Epithelial cell of prostate (primary cell): ENCODE results near the gene DEPP1.

Experiments used
- DNase-seq: peaks from one replicate; pipeline ENCODE4 v3.0.0-alpha.2; 2011; ENCODE audit warnings: low read depth, low spot score
- H3K27ac ChIP-seq: fragments of 450-650 bp; 2 replicates; pipeline ENCODE4 v1.5.1; 2017; ENCODE audit warnings: mild to moderate bottlenecking

Gene DEPP1

DNA sequence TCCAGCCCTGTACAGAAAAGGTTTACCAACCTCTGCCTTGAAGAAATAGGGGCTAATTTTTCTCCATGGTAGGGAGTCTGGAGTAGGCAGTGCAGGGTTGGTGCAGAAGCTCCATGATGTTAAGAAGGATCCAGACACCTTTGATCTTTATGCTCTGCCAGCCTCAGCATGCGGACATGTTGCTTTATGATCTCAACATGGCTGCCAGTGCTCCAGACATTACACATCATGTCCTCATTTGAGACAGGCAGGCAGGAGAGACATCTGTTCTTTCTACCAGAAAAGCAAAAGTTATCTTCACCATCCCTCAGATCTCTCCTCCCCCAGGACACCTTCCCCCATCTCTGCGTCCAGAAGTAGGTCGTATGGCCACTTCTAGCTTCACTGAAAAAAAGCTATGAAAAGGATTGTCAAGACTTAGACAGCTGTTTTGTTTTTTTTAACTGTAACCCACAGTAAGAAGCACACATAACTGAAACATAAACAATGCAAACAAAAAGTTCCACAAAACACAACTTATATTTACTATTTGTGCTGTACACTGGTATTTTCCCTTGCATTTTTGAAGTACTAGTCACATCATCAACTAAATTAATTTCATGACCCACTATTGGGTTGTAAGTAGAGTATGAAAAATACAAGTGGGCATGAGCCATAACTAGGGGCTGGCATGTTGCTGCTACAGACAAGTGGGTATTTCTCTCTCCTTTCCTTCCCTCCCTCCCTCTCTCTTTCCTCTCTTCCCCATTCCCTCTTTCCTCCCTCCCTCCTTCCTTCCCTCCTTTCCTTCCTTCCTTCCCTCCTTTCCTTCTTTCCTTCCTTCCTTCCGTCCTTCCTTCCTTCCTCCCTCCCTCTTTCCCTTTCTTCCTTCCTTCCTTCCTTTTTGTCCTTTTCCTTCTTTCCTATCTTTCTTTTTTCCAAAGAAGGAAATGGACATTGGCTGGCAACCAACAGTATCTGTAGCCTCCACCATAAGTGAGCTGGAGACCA is 21.6 kb downstream of the DEPP1 start:
- no peak overlapping the region for H3K27ac ChIP-seq
- no peak for DNase-seq

DNA sequence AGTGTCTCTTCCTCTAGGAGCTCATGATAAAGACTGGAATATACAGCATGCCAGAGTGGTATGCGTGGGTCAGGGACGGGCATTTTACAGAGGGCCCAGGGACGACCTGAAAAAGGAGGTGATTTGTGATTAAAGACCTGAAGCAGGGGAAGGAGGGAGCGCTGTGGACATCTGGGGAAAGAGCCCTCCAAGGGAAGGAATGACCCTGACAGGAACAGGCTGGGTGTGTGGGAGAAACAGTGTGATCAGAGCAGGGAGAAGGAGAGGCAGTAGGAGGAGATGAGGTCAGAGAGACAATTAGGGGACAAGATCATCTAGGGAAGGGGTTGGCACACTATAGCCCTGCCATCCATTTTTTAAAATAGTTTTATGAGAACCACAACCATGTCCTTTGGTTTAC is 22.4 kb downstream of the DEPP1 start:
- no peak for DNase-seq
- H3K27ac ChIP-seq, result no peak overlapping the region

- no peak overlapping the region for H3K27ac ChIP-seq
- DNase-seq, result no peak
Measured at GRCh38 chr10:44955413-44956070, 23.1 kb downstream of the DEPP1 start.

- no peak overlapping the region for H3K27ac ChIP-seq
- no peak for DNase-seq
Measured at GRCh38 chr10:44954962-44955361, 23.6 kb downstream of the DEPP1 start.

DNA sequence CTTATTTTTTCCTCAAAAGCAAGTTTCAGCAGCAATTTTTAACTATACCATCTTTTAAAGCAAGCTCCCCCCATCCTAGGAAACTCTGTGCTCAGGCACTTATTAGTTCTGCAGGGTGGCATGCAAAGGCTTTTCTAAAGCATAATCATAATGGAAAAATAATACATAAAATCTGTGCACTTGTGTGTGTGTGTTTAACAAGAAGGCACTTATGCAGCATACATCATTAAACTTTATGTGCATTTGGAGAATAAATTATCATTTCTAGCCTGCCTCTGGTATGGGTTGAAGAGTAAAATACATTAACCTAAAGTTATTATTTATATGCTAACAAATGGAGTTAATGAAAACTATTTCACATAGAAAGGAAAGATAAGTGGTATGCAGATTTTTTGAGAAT is 24.6 kb downstream of the DEPP1 start:
- no peak for DNase-seq
- no peak overlapping the region for H3K27ac ChIP-seq

DNA sequence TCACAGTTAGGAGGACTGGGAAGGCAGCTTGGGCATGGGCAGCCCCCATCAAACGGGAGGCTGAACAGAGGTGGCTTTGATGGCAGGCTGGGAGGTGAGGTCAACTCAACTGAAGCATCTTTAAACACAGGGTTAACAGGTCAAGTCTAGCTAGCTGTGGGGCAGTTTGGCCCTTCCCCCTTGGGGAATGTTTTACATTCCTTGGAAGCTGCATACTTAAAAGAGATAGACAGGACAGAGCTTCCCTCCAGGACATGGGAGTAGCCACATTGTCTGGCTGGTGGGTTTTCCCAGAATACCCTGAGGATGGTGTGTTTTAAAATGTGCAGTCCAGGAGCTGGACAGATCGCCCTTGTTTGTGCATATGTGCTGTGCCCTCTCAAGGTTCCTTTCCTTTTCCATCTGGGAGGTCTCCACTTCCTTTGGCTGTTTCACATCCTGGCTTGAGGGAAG is 25.8 kb downstream of the DEPP1 start:
- no peak for DNase-seq
- H3K27ac ChIP-seq, result no peak overlapping the region

DNA sequence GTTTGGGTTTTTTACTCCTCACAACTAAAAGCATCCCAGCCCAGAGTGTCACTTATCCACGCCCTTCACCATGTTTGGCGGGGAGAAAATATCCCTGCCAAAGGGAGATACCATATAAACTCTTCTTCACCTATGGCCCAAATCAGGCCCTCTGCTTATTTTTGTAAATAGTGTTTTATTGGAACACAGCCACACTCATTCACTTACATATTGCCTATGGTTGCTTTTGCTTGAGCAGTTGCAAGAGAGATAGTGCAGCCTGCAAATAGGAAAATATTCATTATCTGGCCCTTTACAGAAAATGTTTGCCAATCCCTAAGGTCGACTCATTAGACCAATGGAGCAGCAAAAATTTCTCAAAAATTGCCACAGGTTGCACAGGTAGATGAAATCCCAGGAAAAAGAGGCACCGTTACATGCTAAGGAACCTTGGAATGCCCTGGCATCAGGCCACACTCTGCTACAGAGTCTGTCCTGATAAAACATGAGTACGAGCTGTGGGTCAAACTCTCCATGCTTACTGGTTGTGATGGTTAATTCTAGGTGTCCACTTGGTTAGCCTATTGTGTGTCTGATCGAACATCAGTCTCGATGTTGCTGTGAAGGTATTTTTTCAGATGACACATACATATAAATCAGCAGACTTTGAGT is 26.9 kb downstream of the DEPP1 start:
- H3K27ac ChIP-seq, result no peak overlapping the region
- no peak for DNase-seq

GRCh38 chr10:44950326-44951225 is 28.0 kb downstream of the DEPP1 start:
- DNase-seq, result no peak
- no peak overlapping the region for H3K27ac ChIP-seq

DNA sequence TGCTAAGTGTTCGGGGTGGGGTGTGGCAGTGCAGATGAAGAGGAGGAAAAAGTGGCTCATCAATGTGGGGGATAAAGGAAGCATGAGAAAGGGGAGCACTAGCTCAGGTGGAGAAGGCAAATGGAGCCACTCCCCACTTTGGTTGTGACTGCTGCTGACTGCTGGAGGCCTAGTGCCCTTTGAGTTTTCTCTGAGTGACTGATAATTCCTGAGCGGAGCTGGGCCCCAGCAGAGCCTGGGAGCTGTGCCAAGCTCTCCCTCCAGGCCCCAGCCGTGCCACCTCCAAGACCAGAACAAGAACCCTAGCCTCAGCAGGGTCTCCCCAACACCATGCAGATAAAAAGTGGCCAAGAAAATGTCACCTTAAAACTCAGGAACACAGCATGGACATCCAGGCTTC is 28.7 kb downstream of the DEPP1 start:
- no peak for DNase-seq
- no peak overlapping the region for H3K27ac ChIP-seq

DNA sequence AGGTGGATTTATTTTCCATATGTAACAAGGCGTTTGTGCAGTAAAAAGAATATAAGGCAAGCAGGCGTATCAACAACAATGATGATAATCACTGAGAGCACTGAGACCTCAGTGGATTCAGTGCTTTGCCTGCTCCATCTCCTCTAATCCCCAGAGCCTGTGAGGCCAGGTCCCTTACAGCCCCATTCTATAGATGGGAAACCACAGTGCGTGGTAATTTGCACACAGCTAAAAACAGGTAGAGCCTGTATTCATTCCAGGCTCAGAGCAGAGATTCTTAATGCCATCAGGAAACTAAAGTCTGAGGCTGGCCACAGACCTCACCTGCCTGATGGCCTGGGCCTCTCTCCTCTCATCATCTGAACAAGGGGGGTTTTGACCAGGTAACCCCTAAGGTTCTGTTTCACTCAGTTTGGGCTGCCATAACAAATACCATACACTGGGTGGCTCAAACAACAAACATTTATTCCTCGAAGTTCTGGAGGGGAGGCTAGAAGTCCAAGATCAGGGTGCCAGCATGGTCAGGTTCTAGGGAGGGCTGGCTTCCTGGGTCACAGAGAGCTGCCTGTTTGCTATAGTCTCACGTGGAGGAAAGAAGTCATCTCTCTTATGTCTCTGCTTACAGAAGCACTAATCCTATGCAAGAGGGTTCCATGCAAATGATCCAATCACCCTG is 29.3 kb downstream of the DEPP1 start:
- no peak for DNase-seq
- H3K27ac ChIP-seq, result no peak overlapping the region

DNA sequence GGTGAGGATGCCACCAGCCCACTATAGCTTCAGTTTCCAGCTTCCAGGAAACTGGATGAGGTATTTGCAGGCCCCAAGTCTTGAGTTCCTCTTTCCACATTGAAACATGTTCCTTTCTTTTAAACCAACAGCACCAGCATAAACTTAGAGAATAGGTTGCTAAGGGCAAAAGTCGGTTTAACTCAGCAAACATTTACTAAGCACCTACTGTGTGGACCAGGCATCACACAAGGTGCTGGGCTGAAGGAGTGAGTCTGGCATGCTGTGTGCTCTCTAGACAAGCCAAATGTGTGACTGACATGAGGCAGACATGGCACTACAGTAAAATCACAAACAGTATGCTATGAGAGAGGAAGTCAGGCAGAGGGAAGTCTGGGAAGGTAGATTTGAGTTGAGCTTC is 30.0 kb downstream of the DEPP1 start:
- DNase-seq, result no peak
- H3K27ac ChIP-seq, result no peak overlapping the region

GRCh38 chr10:44947371-44948152 is 31.0 kb downstream of the DEPP1 start:
- H3K27ac ChIP-seq, result no peak overlapping the region
- no peak for DNase-seq

DNA sequence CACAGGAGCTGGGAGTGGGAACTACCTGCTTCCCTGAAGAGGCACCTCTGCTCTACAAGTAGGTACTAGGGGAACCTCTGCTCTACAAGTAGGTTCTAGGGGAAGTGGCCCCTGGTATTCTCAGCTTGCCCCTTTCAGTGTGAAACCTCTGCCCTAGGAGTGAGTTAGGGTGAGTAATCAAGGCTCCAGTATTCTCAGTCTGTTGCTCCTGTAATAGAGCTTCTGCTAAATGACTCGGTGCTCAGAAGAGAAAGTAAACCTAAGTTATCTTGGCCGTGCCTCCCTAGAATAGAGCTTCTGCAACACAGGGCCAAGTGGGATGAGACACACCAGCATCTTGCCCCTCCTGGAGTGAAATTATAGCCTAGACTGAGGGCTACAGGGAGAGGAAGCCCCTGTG is 32.4 kb downstream of the DEPP1 start:
- no peak for DNase-seq
- no peak overlapping the region for H3K27ac ChIP-seq

GRCh38 chr10:44944354-44944753 is 34.3 kb downstream of the DEPP1 start:
- no peak overlapping the region for H3K27ac ChIP-seq
- no peak for DNase-seq

DNA sequence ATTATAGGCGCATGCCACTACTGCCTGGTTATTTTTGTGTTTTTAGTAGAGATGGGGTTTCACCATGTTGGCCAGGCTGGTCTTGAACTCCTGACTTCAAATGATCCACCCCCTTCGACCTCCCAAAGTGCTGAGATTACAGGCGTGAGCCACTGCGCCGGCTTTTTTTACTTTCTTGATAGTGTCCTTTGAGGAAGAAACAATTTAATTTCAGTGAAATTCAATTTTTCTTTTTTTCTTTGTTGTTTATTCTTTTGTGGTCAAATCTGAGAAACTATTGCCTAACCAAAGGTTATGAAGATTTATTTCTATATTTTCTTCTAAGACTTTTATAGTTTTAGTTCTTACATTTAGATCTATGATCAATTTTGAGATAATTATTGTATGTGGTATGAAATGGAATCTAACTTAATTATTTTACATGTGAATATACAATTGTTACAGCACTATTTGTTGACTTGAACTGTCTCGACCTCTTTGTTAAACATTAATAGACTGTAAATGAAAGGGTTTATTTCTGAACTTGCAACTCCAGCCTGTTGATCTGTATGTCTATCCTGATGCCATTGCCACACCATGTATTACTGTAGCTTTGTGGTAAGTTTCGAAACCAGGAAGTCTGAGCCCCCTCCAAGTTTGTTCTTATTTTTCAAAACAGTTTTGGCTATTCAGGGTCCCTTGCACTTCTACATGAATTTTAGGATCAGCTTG is 38.8 kb downstream of the DEPP1 start:
- no peak overlapping the region for H3K27ac ChIP-seq
- no peak for DNase-seq

DNA sequence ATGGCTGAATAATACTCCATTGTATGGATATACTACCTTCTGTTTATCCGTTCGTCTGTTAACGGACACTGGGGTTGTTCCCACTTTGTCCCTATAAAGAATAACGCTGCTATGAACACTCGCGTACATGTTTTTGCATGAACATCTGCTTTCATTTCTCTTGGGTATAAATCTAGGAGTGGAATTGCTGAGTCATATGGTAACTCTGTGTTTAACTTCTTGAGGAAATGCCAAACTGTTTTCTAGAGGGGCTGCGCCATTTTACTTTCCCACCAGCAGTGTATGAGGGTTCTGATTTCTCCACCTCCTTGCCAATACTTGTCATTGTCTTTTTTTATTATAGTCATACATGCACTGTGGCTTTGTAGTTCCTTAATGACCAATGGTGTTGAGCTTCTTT is 39.7 kb downstream of the DEPP1 start:
- DNase-seq, result no peak

DNA sequence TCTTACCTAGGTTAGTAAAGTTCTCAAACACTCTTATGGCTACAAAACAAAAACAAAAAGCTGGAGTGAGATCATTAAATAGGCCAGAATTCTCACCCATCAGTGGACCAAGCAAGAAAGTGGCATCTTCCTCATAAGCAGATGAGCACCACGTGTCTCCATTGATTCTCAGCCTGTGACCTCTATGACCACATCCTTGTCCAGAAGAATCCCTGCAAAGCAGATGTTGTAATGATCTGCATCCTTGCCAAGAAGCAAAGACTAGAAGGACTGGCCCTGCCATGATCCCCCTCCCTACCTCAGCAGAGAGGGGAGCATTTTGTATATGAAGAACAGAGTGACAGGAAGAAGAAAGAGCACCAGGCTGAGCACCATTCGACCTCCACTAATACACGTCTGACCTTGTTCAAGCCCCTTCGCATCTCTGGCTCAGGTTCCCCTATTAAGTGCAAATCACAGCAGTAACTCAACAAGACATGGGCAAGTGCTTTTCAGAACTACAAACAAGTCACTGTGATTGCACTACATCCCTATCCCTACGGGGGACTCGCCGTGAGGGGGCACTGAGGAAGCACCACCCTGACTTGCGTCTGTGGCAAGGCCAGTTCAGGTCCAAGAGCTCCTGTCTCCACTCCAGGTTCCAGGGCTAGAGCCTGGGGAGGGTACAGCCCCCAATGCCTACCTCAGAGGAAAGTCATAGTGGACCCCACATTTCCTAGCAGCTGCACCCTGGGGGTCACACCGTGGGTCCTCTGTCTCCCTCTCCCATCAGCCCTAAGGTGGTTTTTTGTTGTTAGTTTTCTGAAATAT is 41.2 kb downstream of the DEPP1 start:
- DNase-seq, result no peak
- no peak overlapping the region for H3K27ac ChIP-seq

More for the DNA sequence above, 39.7 kb downstream of the DEPP1 start:
- H3K27ac ChIP-seq, result no peak overlapping the region
